ENCODE results near the gene OCSTAMP. TPM values are rescaled to one million over a fixed set of nuclear protein-coding genes. Genes with fewer than 3 reads are reported as not detected.

The OCSTAMP gene
- total RNA-seq, 1 donor from 2014 or later, result not detected

DNA sequence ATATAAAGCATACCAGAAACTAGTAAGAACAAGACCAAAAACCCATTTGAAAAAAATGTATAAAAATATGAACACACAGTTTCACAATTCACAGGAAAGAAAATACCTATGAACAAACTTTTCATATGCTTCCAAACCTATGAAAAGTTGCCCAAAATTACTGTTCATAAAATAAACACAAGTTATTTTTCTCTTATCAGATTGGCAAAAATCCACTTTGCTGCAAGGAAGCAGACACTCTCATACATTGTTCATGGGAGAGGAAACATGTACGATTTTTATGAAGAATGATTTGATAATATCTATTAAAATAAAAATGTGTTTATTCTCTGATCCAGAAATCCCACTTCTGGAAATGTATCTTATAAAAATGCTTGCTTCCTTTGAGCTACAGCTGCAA lies 40.0 kb upstream of the OCSTAMP start:
- DNase-seq (ENCODE audit: extremely low spot score, unreplicated experiment), result no peak
- no peaks in the 10 kb centered on the region for H3K9me3 Mint-ChIP-seq
- no peaks in the 10 kb centered on the region for H3K27me3 Mint-ChIP-seq
- H3K36me3 Mint-ChIP-seq, result peaks cover 3% of the 10 kb centered on the region
- H3K4me1 Mint-ChIP-seq (ENCODE audit: unreplicated experiment), result no peaks in the 10 kb centered on the region
- H3K4me3 Mint-ChIP-seq, result no peak overlapping the region
- no peak overlapping the region for H3K27ac Mint-ChIP-seq
- TF ChIP-seq, protein P1, sequence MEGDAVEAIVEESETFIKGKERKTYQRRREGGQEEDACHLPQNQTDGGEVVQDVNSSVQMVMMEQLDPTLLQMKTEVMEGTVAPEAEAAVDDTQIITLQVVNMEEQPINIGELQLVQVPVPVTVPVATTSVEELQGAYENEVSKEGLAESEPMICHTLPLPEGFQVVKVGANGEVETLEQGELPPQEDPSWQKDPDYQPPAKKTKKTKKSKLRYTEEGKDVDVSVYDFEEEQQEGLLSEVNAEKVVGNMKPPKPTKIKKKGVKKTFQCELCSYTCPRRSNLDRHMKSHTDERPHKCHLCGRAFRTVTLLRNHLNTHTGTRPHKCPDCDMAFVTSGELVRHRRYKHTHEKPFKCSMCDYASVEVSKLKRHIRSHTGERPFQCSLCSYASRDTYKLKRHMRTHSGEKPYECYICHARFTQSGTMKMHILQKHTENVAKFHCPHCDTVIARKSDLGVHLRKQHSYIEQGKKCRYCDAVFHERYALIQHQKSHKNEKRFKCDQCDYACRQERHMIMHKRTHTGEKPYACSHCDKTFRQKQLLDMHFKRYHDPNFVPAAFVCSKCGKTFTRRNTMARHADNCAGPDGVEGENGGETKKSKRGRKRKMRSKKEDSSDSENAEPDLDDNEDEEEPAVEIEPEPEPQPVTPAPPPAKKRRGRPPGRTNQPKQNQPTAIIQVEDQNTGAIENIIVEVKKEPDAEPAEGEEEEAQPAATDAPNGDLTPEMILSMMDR (conservative IDR thresholded peaks at IDR 0.05), result no peak

- peaks cover 3% of the 10 kb centered on the region for H3K36me3 Mint-ChIP-seq
Observed at GRCh38 chr20:46588532-46589511, 38.4 kb upstream of the OCSTAMP start.

DNA sequence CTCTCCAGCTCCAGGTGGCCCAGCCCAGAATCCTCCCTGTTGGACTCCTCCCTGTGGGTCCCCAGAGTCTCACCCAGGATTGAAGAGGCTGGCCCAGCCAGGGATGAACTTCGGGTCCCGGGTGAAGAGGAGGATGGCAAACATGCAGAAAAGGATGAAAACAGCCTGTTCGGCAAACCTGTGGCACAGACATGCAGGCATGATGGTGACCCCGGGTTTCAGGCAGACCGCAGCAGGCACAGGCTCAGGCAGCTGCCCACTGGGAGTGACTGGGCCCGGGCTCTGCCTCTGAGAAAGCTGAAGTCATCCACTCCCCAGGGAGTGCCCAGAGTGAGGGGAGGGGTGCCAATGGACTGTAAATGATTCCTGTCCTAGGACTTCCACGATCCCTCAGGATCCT lies 37.5 kb upstream of the OCSTAMP start:
- peaks cover 3% of the 10 kb centered on the region for H3K36me3 Mint-ChIP-seq
- TF ChIP-seq, protein P1 (conservative IDR thresholded peaks at IDR 0.05), result no peak
- H3K4me3 Mint-ChIP-seq, result no peak overlapping the region
- no peaks in the 10 kb centered on the region for H3K27me3 Mint-ChIP-seq
- no peak overlapping the region for H3K27ac Mint-ChIP-seq
- no peak for DNase-seq (ENCODE audit: extremely low spot score, unreplicated experiment)
- no peaks in the 10 kb centered on the region for H3K9me3 Mint-ChIP-seq
- H3K4me1 Mint-ChIP-seq (ENCODE audit: unreplicated experiment), result no peaks in the 10 kb centered on the region

More at GRCh38 chr20:46588532-46589511, 38.4 kb upstream of the OCSTAMP start:
- Mint-ChIP-seq H3K4me3 (no peak overlapping the region), H3K27ac (no peak overlapping the region), H3K27me3 (no peaks in the 10 kb centered on the region), H3K4me1 (ENCODE audit: unreplicated experiment) (no peaks in the 10 kb centered on the region), H3K9me3 (no peaks in the 10 kb centered on the region)
- no peak for DNase-seq (ENCODE audit: extremely low spot score, unreplicated experiment)
- TF ChIP-seq, protein P1 (conservative IDR thresholded peaks at IDR 0.05), result no peak

DNA sequence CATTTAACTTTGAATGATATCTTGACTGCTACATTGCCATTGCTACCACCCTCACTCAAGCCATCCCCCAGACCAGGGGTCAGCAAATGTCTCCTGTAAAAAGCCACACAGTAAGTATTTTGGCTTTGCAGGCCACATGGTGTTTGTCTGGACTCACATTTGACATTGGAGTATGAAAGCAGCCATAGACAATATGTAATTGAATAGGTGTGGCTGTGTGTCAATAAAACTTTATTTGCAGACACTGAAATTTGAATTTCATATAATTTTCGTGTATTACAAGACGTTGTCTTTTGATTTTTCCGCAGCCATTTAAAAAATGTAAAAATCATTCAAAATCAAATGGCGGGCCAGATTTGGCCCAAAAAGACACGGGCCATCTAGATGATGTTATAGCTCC lies 36.3 kb upstream of the OCSTAMP start:
- TF ChIP-seq, protein P1 (conservative IDR thresholded peaks at IDR 0.05), result no peak
- Mint-ChIP-seq H3K27ac (no peak overlapping the region), H3K4me1 (ENCODE audit: unreplicated experiment) (no peaks in the 10 kb centered on the region), H3K27me3 (no peaks in the 10 kb centered on the region), H3K4me3 (no peak overlapping the region), H3K9me3 (no peaks in the 10 kb centered on the region), H3K36me3 (no peaks in the 10 kb centered on the region)
- DNase-seq (ENCODE audit: extremely low spot score, unreplicated experiment), result no peak

DNA sequence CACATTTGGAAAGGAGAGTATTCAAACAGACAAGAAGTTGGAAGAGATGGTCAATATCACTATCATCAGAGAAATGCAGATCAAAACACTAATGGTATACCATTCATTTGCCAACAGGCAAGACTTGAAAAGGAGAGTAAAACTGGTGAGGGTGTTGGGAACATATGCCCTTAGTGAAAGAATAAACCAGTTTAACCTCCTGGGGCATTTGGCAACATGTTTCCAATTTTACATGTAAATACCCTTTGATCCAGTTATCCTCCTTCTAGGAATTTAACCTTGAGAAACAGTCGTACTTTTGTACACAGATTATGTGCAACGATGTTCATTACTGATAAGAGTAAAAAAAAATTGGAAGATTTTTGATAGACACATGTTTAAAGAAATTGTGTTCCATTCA lies 34.1 kb upstream of the OCSTAMP start:
- no peak for DNase-seq (ENCODE audit: extremely low spot score, unreplicated experiment)
- Mint-ChIP-seq H3K9me3 (no peaks in the 10 kb centered on the region), H3K36me3 (no peaks in the 10 kb centered on the region), H3K4me3 (no peak overlapping the region), H3K27ac (no peak overlapping the region), H3K4me1 (ENCODE audit: unreplicated experiment) (no peaks in the 10 kb centered on the region), H3K27me3 (peaks cover 3% of the 10 kb centered on the region)
- TF ChIP-seq, protein P1 (conservative IDR thresholded peaks at IDR 0.05), result no peak

Measured in type B pancreatic cell (in vitro differentiated cells).